IPS DF 6.9 (cell line): ENCODE data around the gene RIOX2.
"Not testable (repeated sequence)": the region's sequence is repeated elsewhere in the genome, so short reads cannot be mapped to it uniquely, and the experiment has no call there.

ENCODE experiments used
- DNase-seq: peaks from one replicate; pipeline ENCODE4 v3.0.0-alpha.2; 2013; ENCODE audit warnings: low read depth, low spot score
- H3K27ac ChIP-seq: one replicate; pipeline ENCODE4 v1.5.1; 2013; ENCODE audit warnings: low read length, control low read depth
- H3K27me3 ChIP-seq: 2 replicates; pipeline ENCODE4 v1.6.1; 2013; ENCODE audit warnings: mild to moderate bottlenecking, low read length; ENCODE audit not compliant: control insufficient read depth, insufficient read depth
- H3K36me3 ChIP-seq: 2 replicates; pipeline ENCODE4 v1.6.1; 2013; ENCODE audit warnings: low read length; ENCODE audit not compliant: control insufficient read depth, insufficient read depth
- H3K4me1 ChIP-seq: 2 replicates; pipeline ENCODE4 v1.6.1; 2013; ENCODE audit warnings: low read length; ENCODE audit not compliant: control insufficient read depth, insufficient read depth
- H3K4me3 ChIP-seq: 2 replicates; pipeline ENCODE4 v1.5.1; 2013; ENCODE audit warnings: mild to moderate bottlenecking, low read length
- H3K9me3 ChIP-seq: 2 replicates; pipeline ENCODE4 v1.6.1; 2013; ENCODE audit warnings: low read length, inconsistent platforms; ENCODE audit not compliant: control insufficient read depth, insufficient read depth
- WGBS: extraction: QIAGEN DNeasy Blood & Tissue Kit; methylation state at CpG from one replicate; pipeline ENCODE4 v1.1.7; 2013; ENCODE audit warnings: mixed read lengths, missing lambda C conversion rate; ENCODE audit not compliant: insufficient read length, insufficient coverage; 5-methylcytosine and 5-hydroxymethylcytosine counted together

RIOX2 gene

DNA sequence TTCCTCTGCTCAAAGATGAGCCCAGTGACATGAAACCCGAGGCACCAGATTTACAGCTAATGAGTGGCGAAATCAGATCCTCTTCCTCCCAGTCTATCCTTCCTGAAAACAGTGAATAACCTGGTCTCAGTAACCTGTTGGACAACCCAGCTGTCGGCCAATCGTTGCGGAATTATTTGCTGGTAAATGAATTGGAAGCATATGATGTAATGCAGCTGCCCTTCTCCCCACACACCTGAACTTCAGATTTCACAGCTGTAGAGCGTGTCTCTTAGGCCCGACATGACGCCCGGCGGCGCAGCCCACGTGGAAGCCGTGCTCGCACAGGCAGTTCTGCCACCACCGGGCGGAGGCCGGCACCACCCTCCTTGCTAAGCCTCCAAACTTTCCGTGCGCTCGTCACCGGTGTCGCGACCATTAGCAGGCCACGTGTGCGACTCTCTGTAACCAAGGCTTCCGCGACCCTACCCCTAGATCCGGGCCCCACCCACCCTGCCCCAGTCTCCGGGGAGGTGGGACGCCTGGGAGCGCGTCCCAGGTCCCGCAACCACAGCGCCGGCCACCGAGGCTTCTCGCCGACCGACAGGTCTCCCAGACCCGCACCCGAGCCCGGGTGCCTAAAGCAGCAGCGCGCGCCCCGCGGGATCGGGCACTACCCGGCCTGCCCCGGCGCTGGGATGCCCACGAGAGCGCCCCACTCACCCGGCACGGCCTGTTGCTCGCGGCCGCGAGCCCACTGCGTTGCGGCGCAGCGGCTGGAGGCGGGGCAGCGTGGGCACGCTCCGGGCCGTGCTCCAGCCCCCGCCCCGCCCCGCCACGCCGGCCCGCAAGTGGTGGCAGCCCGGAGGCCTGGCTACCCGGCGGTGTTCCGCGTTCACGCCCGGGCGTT is at the start of gene RIOX2:
RIOX2 (minus strand) TSS at position 753 of the 889 bp plus-strand sequence. CDS start 4,838 bp downstream, outside the sequence.
- H3K4me1 ChIP-seq, result no peaks in the 10 kb centered on the region
- no peaks in the 10 kb centered on the region for H3K27me3 ChIP-seq
- no peak within 1 kb of the TSS for H3K27ac ChIP-seq
- no CpG with 5 or more reads among the region's 82 CpGs for WGBS
- H3K4me3 ChIP-seq, result peak within 1 kb of the TSS; percentile 61; the same call in 1 of the 2 replicates
- H3K36me3 ChIP-seq, result no peaks in the 10 kb centered on the region
- DNase-seq, result no peak
- no peaks in the 10 kb centered on the region for H3K9me3 ChIP-seq

DNA sequence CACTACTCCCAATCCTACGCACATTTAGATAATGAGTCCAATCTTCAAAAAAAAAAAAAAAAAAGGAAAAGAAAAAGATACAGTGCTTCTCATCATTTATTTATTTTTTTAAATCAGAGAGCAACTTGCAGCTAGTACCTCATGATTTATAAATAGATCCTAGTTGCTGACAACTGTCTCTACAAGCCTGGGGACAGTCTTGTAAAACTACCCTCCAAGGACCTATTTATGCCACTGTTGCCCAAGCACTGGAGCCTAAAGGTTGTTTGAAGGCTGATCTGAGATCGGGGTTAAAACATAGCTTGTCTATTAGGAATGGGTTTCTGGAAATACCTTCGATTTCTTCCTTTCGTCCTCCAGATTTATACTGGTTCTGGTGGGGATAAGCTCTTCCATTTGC is 48.2 kb upstream of the RIOX2 start:
- Histone ChIP-seq H3K4me1 (no peaks in the 10 kb centered on the region), H3K27me3 (no peaks in the 10 kb centered on the region), H3K4me3 (no peak overlapping the region), H3K36me3 (no peaks in the 10 kb centered on the region), H3K27ac (no peak overlapping the region), H3K9me3 (no peaks in the 10 kb centered on the region)
- no peak for DNase-seq
- WGBS, result no CpG with 5 or more reads among the region's 4 CpGs

DNA sequence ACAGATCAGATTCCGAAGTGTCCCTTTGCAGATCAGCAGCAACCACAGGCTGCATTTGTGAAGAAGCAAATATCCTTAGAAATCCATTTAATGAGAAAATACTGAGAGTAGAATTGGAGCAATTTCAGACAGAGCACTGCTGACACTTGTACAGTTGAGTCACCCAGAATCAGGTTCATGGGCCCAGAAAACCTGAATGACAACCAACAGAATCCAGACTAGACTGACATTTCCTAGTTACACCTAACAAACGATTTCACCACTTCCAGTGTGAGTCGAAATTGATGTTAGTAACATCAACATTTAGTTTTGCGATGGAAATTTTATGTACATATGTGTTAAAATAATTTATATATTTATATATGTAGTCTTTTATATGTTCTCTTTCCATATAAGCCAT is 46.1 kb upstream of the RIOX2 start:
- no peak overlapping the region for H3K4me3 ChIP-seq
- H3K27me3 ChIP-seq, result no peaks in the 10 kb centered on the region
- DNase-seq, result no peak
- no peaks in the 10 kb centered on the region for H3K4me1 ChIP-seq
- H3K27ac ChIP-seq, result no peak overlapping the region
- H3K36me3 ChIP-seq, result no peaks in the 10 kb centered on the region
- H3K9me3 ChIP-seq, result no peaks in the 10 kb centered on the region
- no CpG with 5 or more reads among the region's 4 CpGs for WGBS

DNA sequence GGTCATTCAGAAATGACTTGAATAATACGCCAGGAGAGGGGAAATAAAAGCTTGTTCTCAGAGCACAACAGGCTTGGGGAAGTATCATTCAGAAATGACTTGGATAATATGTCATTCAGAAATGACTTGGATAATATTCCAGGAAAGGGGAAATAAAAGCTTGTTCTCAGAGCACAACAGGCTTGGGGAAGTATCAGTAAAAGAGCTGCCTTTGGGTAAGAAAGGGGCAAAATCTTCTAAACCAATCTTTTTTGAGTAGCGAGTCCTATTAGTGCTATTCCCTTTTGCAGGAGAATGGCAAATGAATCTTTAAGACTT is 42.0 kb upstream of the RIOX2 start:
- no CpG with 5 or more reads among the region's 2 CpGs for WGBS
- H3K4me1 ChIP-seq, result no peaks in the 10 kb centered on the region
- no peaks in the 10 kb centered on the region for H3K27me3 ChIP-seq
- DNase-seq, result no peak
- no peaks in the 10 kb centered on the region for H3K9me3 ChIP-seq
- H3K27ac ChIP-seq, result no peak overlapping the region
- H3K36me3 ChIP-seq, result no peaks in the 10 kb centered on the region
- H3K4me3 ChIP-seq, result no peak overlapping the region

DNA sequence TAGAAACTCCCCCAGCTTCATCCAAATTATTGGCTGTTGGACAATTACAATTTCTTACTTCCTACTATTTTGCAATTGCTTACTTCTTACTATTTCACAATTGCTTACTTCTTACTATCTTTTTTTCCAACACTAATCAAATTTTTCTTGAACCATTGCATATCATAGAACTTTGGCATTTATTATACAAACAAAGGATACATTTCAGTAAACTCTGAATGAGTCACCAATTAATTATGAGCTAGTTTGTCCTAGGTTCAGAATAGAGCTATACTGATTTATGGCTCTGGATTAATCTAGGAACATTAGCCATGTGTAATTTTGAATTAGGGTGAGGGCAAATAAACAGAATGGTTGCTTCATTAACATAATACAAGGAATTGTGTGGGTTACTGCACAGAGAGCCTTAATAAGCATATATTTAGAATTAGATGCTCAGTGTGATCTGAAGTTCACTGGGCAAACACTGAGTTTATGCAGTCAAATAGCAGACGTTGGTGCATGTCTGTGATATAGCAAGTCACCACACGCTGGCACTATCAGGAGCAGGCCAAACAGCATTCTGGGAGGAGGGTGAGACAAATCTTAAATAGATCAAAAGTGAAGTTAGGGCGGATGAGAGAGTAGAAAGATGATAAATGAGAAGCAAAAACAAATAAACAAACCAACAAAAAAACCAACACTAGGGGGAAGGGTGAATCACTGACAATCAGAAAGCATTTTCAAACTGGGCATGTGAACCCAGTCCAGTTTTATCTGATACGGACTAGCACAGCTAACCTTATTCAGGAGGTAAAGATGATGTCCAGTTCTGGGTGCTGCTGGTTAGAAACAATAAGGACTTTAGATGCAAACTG is 41.4 kb upstream of the RIOX2 start:
- Histone ChIP-seq H3K9me3 (no peaks in the 10 kb centered on the region), H3K4me3 (no peak overlapping the region), H3K36me3 (no peaks in the 10 kb centered on the region), H3K4me1 (no peaks in the 10 kb centered on the region), H3K27me3 (no peaks in the 10 kb centered on the region), H3K27ac (no peak overlapping the region)
- DNase-seq, result no peak
- WGBS, result no CpG with 5 or more reads among the region's 4 CpGs

DNA sequence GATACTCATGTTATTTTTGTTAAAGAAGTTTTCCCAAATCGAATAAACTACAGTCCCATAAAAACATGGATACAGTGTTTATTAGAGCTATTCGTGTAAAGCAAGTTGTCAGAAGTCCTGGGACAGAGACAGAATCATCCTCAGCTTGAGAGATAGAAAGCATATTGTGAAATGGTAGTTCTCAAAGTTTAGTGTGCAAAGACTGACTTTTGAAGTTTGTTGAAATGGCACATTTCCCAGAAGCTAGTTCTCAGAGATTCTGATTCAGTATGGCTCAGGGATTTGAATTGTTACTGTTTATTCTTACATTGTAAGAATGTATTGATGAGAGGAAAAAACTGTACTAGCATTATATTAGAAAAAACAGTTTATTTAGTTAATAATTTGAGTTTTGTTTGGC is 40.7 kb upstream of the RIOX2 start:
- no peak for DNase-seq
- Histone ChIP-seq H3K27ac (no peak overlapping the region), H3K36me3 (no peaks in the 10 kb centered on the region), H3K27me3 (no peaks in the 10 kb centered on the region), H3K4me3 (no peak overlapping the region), H3K9me3 (no peaks in the 10 kb centered on the region), H3K4me1 (no peaks in the 10 kb centered on the region)
- no CpG with 5 or more reads among the region's 2 CpGs for WGBS

DNA sequence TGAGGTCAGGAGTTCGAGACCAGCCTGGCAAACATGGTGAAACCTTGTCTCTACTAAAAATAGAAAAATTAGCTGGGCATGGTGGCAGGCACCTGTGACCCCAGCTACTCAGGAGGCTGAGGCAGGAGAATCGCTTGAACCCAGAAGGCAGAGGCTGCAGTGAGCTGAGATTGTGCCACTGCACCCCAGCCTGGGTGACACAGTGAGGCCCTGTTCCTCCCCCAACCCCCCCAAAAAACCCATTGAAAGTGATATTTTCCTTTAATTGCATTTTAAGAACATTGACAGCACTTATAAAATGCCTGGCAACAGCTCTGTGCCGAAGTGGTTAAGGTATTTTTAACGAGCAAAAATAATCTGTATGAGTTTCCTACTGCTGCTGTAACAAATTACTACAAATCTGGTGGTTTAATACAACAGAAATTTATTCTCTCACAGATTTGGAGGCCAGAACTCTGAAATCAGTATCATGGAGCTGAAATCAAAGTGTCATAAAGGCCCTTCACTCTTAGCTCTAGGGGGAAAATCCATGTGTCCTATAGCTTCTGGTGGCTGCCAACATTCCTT is 38.7 kb upstream of the RIOX2 start:
- not testable (repeated sequence) for H3K4me1 ChIP-seq, H3K27ac ChIP-seq, H3K4me3 ChIP-seq, H3K9me3 ChIP-seq, DNase-seq, H3K36me3 ChIP-seq, H3K27me3 ChIP-seq
- no CpG with 5 or more reads among the region's 4 CpGs for WGBS

DNA sequence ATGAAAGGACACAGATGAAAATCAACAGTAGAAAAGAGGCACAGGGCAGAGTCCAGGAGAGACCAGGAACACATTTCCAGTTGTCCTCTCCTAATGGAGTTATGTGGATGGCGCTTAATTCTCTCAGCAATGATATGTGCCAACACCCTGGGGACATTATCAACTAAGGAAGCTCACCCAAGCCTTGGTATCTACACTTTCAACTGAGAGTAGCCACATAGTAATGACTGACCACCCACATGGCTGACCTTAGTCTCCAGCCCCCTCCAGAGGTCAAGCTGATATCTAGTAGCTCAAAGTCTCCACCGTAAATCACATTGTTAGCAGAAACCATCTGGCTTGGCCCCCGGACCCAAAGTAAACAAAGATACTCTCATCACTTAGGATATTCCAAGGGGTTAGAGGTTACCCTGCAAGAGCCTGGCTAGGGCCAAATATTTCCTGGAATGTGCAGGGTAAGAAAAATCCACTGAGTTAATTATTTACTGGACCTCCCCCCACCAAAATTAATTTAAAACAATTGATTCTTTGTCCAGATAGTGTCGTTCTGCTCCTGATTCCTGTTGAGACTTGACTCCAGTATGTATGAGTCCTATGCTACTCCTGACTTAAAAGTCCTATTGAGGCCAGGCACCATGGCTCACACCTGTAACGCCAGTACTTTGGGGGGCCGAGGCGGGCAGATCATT is 38.1 kb upstream of the RIOX2 start:
- no peak overlapping the region for H3K4me3 ChIP-seq
- no CpG with 5 or more reads among the region's 7 CpGs for whole genome bisulfite sequencing
- no peak overlapping the region for H3K27ac ChIP-seq
- no peaks in the 10 kb centered on the region for H3K4me1 ChIP-seq
- H3K9me3 ChIP-seq, result no peaks in the 10 kb centered on the region
- no peak for DNase-seq
- H3K27me3 ChIP-seq, result no peaks in the 10 kb centered on the region
- no peaks in the 10 kb centered on the region for H3K36me3 ChIP-seq

DNA sequence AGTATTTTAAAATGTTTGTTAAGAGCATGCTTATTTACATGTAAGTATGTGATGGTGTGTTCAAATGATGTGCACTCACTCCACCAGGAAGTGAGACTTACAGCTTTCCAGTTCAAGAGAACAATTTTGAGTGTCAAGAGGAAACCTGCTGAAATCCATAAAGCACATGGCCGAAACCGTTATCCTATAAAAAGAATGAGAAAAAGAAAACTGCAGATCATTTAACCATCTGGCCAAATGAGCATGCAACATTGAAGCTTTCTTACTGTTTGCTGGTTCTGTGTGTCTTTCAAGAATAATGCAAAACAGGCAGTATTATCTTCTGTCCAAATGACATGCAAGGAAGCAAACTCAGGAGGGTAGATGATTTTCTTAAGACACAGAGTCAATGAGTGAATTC is 36.6 kb upstream of the RIOX2 start:
- Histone ChIP-seq H3K27me3 (no peaks in the 10 kb centered on the region), H3K4me3 (no peak overlapping the region), H3K36me3 (no peaks in the 10 kb centered on the region), H3K9me3 (no peaks in the 10 kb centered on the region), H3K27ac (no peak overlapping the region), H3K4me1 (no peaks in the 10 kb centered on the region)
- no CpG with 5 or more reads among the region's 2 CpGs for WGBS
- no peak for DNase-seq

DNA sequence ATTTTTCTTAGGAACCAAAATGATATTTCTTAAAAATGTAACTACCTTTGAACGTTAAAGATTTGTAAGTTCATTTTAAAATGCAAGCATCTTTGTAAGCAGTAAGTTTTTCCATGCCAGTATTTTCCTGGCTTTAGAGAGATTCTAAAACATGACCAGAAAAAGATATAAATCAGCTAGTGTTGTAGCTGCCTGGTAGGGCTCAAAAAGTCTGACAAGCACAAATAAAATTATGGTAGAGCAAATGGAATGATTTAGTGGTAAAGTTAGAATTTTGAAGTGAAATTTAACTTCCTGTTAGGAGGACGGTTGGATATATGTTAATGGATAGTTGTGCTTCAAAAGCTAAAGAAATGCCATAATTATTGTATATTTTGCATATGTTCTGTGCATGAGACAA is 33.2 kb upstream of the RIOX2 start:
- Histone ChIP-seq H3K4me3 (no peak overlapping the region), H3K4me1 (no peaks in the 10 kb centered on the region), H3K27ac (no peak overlapping the region), H3K27me3 (no peaks in the 10 kb centered on the region), H3K9me3 (no peaks in the 10 kb centered on the region), H3K36me3 (no peaks in the 10 kb centered on the region)
- WGBS, result 100% methylated on average over 1 of the region's 2 CpGs
- DNase-seq, result no peak
